Liver (tissue), 9 donors: ENCODE measurements around the gene BCL7C. TPM values are rescaled to one million over a fixed set of nuclear protein-coding genes. Genes with fewer than 3 reads are reported as not detected.

Source experiments
- DNase-seq: peaks from one replicate; pipeline ENCODE4 v3.0.0-alpha.2; 2017; ENCODE audit warnings: low spot score
- H3K27ac ChIP-seq, 2 donors: one replicate each; pipeline ENCODE4 v1.7.0; 2013; ENCODE audit warnings: inconsistent platforms in 2 of 2, low read length in 2 of 2, control low read depth in 1 of 2, low read depth in 1 of 2, mild to moderate bottlenecking in 1 of 2
- H3K27me3 ChIP-seq, 4 donors: one replicate each; pipeline versions ENCODE4 v1.6.1 to v1.7.0; 2013; ENCODE audit warnings: low read length in 3 of 4, inconsistent platforms in 1 of 4, mild to moderate bottlenecking in 1 of 4, moderate library complexity in 1 of 4; ENCODE audit not compliant: control insufficient read depth in 4 of 4, insufficient read depth in 4 of 4
- H3K36me3 ChIP-seq, 4 donors: one replicate each; pipeline versions ENCODE4 v1.6.1 to v1.7.0; 2013; ENCODE audit warnings: low read length in 3 of 4, mild to moderate bottlenecking in 3 of 4, low read depth in 1 of 4, moderate library complexity in 1 of 4; ENCODE audit not compliant: control insufficient read depth in 4 of 4, insufficient read depth in 3 of 4
- H3K4me1 ChIP-seq, 4 donors: one replicate each; pipeline versions ENCODE4 v1.6.1 to v1.7.0; 2013; ENCODE audit warnings: low read length in 3 of 4, mild to moderate bottlenecking in 3 of 4, moderate library complexity in 1 of 4; ENCODE audit not compliant: control insufficient read depth in 4 of 4, insufficient read depth in 4 of 4
- H3K4me3 ChIP-seq, 3 donors: one replicate each; pipeline versions ENCODE4 v1.6.1 to v1.7.0; 2013; ENCODE audit warnings: low read length in 3 of 3, control low read depth in 1 of 3, low read depth in 1 of 3, mild to moderate bottlenecking in 1 of 3
- H3K9ac ChIP-seq, 2 donors: one replicate each; pipeline ENCODE4 v1.7.0; 2013; ENCODE audit warnings: low read length in 2 of 2, mild to moderate bottlenecking in 2 of 2, moderate library complexity in 2 of 2, control low read depth in 1 of 2, low read depth in 1 of 2
- H3K9me3 ChIP-seq, 4 donors: one replicate each; pipeline versions ENCODE4 v1.6.1 to v1.7.0; 2013; ENCODE audit warnings: low read length in 3 of 4; ENCODE audit not compliant: control insufficient read depth in 4 of 4
- ATF3 ChIP-seq: IDR thresholded peaks from 2 replicates; pipeline ENCODE4 v1.6.1; 2016; ENCODE audit warnings: antibody characterized with exemption
- CTCF ChIP-seq: fragments of 150-350 bp; IDR thresholded peaks from 2 replicates; pipeline ENCODE4 v1.5.1; 2017; ENCODE audit warnings: improper control_type of control experiment, low read depth, low read length; ENCODE audit not compliant: missing input control
- EGR1 ChIP-seq, 2 donors: IDR thresholded peaks; 2 replicates each; pipeline ENCODE4 v1.6.1; 2016 to 2018; ENCODE audit warnings: antibody characterized with exemption in 2 of 2, low read depth in 2 of 2
- FOXA1 ChIP-seq: IDR thresholded peaks from 2 replicates; pipeline ENCODE4 v1.6.1; 2016; ENCODE audit warnings: antibody characterized with exemption
- FOXA2 ChIP-seq: IDR thresholded peaks from 2 replicates; pipeline ENCODE4 v1.6.1; 2016; ENCODE audit warnings: antibody characterized with exemption
- GABPA ChIP-seq, 2 donors: IDR thresholded peaks in 1 of 2; conservative IDR thresholded peaks in 1 of 2; 2 replicates each; pipeline ENCODE4 v1.6.1; 2016; ENCODE audit warnings: antibody characterized with exemption in 2 of 2, mild to moderate bottlenecking in 1 of 2, moderate library complexity in 1 of 2
- HNF4A ChIP-seq, 2 donors: conservative IDR thresholded peaks; 2 replicates each; pipeline ENCODE4 v1.6.1; 2016; ENCODE audit warnings: antibody characterized with exemption in 2 of 2, mild to moderate bottlenecking in 2 of 2
- HNF4G ChIP-seq: IDR thresholded peaks from 2 replicates; pipeline ENCODE4 v1.6.1; 2016; ENCODE audit warnings: antibody characterized with exemption
- JUND ChIP-seq, 2 donors: IDR thresholded peaks; 2 replicates each; pipeline ENCODE4 v1.6.1; 2016; ENCODE audit warnings: antibody characterized with exemption in 2 of 2
- MAX ChIP-seq: IDR thresholded peaks from 2 replicates; pipeline ENCODE4 v1.6.1; 2016; ENCODE audit warnings: antibody characterized with exemption
- NR2F2 ChIP-seq: IDR thresholded peaks from 2 replicates; pipeline ENCODE4 v1.6.1; 2016; ENCODE audit warnings: antibody characterized with exemption
- RAD21 ChIP-seq, 2 donors: IDR thresholded peaks; 2 replicates each; pipeline ENCODE4 v1.6.1; 2016; ENCODE audit warnings: antibody characterized with exemption in 2 of 2, mild to moderate bottlenecking in 2 of 2
- REST ChIP-seq: IDR thresholded peaks from 2 replicates; pipeline ENCODE4 v1.6.1; 2016; ENCODE audit warnings: antibody characterized with exemption, mild to moderate bottlenecking
- RXRA ChIP-seq, 2 donors: IDR thresholded peaks; 2 replicates each; pipeline ENCODE4 v1.6.1; 2017 to 2018; ENCODE audit warnings: antibody characterized with exemption in 2 of 2, mild to moderate bottlenecking in 1 of 2
- SP1 ChIP-seq: IDR thresholded peaks from 2 replicates; pipeline ENCODE4 v1.6.1; 2018; ENCODE audit warnings: antibody characterized with exemption, mild to moderate bottlenecking
- TAF1 ChIP-seq: conservative IDR thresholded peaks from 2 replicates; pipeline ENCODE4 v1.6.1; 2016; ENCODE audit warnings: antibody characterized with exemption, mild to moderate bottlenecking
- YY1 ChIP-seq: IDR thresholded peaks from 2 replicates; pipeline ENCODE4 v1.6.1; 2016; ENCODE audit warnings: antibody characterized with exemption, mild to moderate bottlenecking
- WGBS: extraction: QIAGEN DNeasy Blood & Tissue Kit; methylation state at CpG from one replicate; pipeline ENCODE4 v1.1.7; 2013; 5-methylcytosine and 5-hydroxymethylcytosine counted together
- polyA plus RNA-seq, 2 donors: library from polyadenylated mRNA; stranded (reverse) in 1 of 2; unstranded in 1 of 2; fragments of 200-250 nt in 1 of 2; fragments of >200 nt in 1 of 2; fragmentation: Nextera tagmentation in 1 of 2; extraction: Ambion mirVana in 1 of 2; gene quantifications; one replicate each; pipeline versions ENCODE4 v1.2.1 to v1.2.3, GENCODE V29; 2013 to 2015
- total RNA-seq, 2 donors: library from RNA; depleted of rRNA; stranded (reverse); fragments of >200 nt; gene quantifications; one replicate each; pipeline ENCODE4 v1.2.3, GENCODE V29; 2014
- TF ChIP-seq, protein P1 (sequence below): IDR thresholded peaks from 2 replicates; pipeline ENCODE4 v1.6.1; 2016; ENCODE audit warnings: antibody characterized with exemption
- donor health status: healthy.
- donor health status: healthy.
- donor health status: healthy.
- donor health status: healthy.
- donor health status: healthy.

Gene BCL7C
- total and polyA plus RNA-seq, 4 donors = 3.4 to 7.1 (median 5.5) TPM

- TF ChIP-seq TAF1 (no peak), FOXA2 (no peak), RAD21 (IDR thresholded peaks at IDR 0.05) (no peak), HNF4A (conservative IDR thresholded peaks at IDR 0.05) (no peak), CTCF (no peak), FOXA1 (no peak), SP1 (no peak), RXRA (IDR thresholded peaks at IDR 0.05) (no peak), NR2F2 (no peak), JUND (IDR thresholded peaks at IDR 0.05) (no peak), ATF3 (no peak), REST (no peak), MAX (no peak), YY1 (no peak), GABPA (IDR thresholded peaks at IDR 0.05 in 1 of 2, conservative IDR thresholded peaks at IDR 0.05 in 1 of 2) (no peak), EGR1 (IDR thresholded peaks at IDR 0.05; ENCODE audit: low read depth in 2 of 2) (no peak), HNF4G (no peak)
- TF ChIP-seq, protein P1, sequence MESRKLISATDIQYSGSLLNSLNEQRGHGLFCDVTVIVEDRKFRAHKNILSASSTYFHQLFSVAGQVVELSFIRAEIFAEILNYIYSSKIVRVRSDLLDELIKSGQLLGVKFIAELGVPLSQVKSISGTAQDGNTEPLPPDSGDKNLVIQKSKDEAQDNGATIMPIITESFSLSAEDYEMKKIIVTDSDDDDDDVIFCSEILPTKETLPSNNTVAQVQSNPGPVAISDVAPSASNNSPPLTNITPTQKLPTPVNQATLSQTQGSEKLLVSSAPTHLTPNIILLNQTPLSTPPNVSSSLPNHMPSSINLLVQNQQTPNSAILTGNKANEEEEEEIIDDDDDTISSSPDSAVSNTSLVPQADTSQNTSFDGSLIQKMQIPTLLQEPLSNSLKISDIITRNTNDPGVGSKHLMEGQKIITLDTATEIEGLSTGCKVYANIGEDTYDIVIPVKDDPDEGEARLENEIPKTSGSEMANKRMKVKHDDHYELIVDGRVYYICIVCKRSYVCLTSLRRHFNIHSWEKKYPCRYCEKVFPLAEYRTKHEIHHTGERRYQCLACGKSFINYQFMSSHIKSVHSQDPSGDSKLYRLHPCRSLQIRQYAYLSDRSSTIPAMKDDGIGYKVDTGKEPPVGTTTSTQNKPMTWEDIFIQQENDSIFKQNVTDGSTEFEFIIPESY = no peak
- WGBS = 93% methylated on average over 6 of the region's 6 CpGs
- H3K36me3 ChIP-seq = no peaks in the 10 kb centered on the region
Observed at GRCh38 chr16:30912794-30913412, 19.0 kb upstream of the BCL7C start.

More at GRCh38 chr16:30912794-30913412, 19.0 kb upstream of the BCL7C start:
- no peak for DNase-seq
- H3K4me1 ChIP-seq = no peaks in the 10 kb centered on the region
- H3K9ac ChIP-seq = no peak overlapping the region
- H3K27me3 ChIP-seq = no peaks in the 10 kb centered on the region
- H3K4me3 ChIP-seq = no peak overlapping the region
- H3K27ac ChIP-seq = no peak overlapping the region
- no peaks in the 10 kb centered on the region for H3K9me3 ChIP-seq
